Hepatocyte (in vitro differentiated cells): ENCODE results near the gene OR2S2. TPM values are rescaled to one million over a fixed set of nuclear protein-coding genes. Genes with fewer than 3 reads are reported as not detected.
"Not testable (repeated sequence)": the region's sequence is repeated elsewhere in the genome, so short reads cannot be mapped to it uniquely, and the experiment has no call there.

ENCODE experiments used
- DNase-seq: peaks from one replicate; pipeline ENCODE4 v3.0.0-alpha.2; 2016; ENCODE audit warnings: low spot score
- H2AFZ ChIP-seq: fragments of 200-600 bp; sonication (generic); 2 replicates; pipeline ENCODE4 v1.6.0; 2016; ENCODE audit warnings: antibody characterized with exemption, mild to moderate bottlenecking
- H3K27ac ChIP-seq: fragments of 200-600 bp; sonication (generic); 2 replicates; pipeline ENCODE4 v1.5.1; 2016; ENCODE audit warnings: mild to moderate bottlenecking
- H3K27me3 ChIP-seq: fragments of 200-600 bp; sonication (generic); 2 replicates; pipeline ENCODE4 v1.6.1; 2016
- H3K36me3 ChIP-seq: fragments of 200-600 bp; sonication (generic); replicated peaks from 2 replicates; pipeline ENCODE4 v1.5.1; 2016; ENCODE audit warnings: low read depth; ENCODE audit not compliant: insufficient read depth
- H3K4me1 ChIP-seq: fragments of 200-600 bp; sonication (generic); 2 replicates; pipeline ENCODE4 v1.5.1; 2016; ENCODE audit warnings: mild to moderate bottlenecking, moderate library complexity; ENCODE audit not compliant: insufficient read depth
- H3K4me2 ChIP-seq: fragments of 200-600 bp; sonication (generic); 2 replicates; pipeline ENCODE4 v1.6.0; 2016
- H3K4me3 ChIP-seq: fragments of 200-600 bp; sonication (generic); 2 replicates; pipeline ENCODE4 v1.5.1; 2016; ENCODE audit warnings: mild to moderate bottlenecking
- H3K79me2 ChIP-seq: fragments of 200-600 bp; sonication (generic); 2 replicates; pipeline ENCODE4 v1.6.0; 2017; ENCODE audit warnings: mild to moderate bottlenecking
- H3K9me2 ChIP-seq: fragments of 200-600 bp; sonication (generic); replicated peaks from 2 replicates; pipeline ENCODE4 v1.6.0; 2017; ENCODE audit warnings: mild to moderate bottlenecking; ENCODE audit not compliant: insufficient read depth
- H3K9me3 ChIP-seq: fragments of 200-600 bp; sonication (generic); 2 replicates; pipeline ENCODE4 v1.5.1; 2016; ENCODE audit warnings: low read depth, mild to moderate bottlenecking
- H4K20me1 ChIP-seq: fragments of 200-600 bp; sonication (generic); 2 replicates; pipeline ENCODE4 v1.6.0; 2016; ENCODE audit warnings: mild to moderate bottlenecking; ENCODE audit not compliant: insufficient read depth, poor library complexity, severe bottlenecking
- EZH2 ChIP-seq: fragments of 200-600 bp; sonication (generic); IDR thresholded peaks from 2 replicates; pipeline ENCODE4 v1.6.1; 2016; ENCODE audit warnings: antibody characterized with exemption, mild to moderate bottlenecking, borderline replicate concordance
- EZH2phosphoT487 ChIP-seq: fragments of 200-600 bp; sonication (generic); IDR thresholded peaks from one replicate; pipeline ENCODE4 v1.6.1; 2018; ENCODE audit warnings: antibody characterized with exemption, mild to moderate bottlenecking, low read depth, moderate library complexity; ENCODE audit not compliant: unreplicated experiment, severe bottlenecking
- WGBS: methylation state at CpG from one replicate; pipeline ENCODE4 v1.1.6; 2016; ENCODE audit warnings: low lambda C conversion rate; ENCODE audit errors: missing lambda C conversion rate; 5-methylcytosine and 5-hydroxymethylcytosine counted together
- polyA plus RNA-seq: library from polyadenylated mRNA; unstranded; fragments of >200 nt; fragmentation: Nextera tagmentation; extraction: Ambion mirVana; gene quantifications from 2 replicates; pipeline ENCODE4 v1.2.1, GENCODE V29; 2016
- total RNA-seq: library from RNA; depleted of rRNA; stranded (reverse); fragments of >200 nt; gene quantifications from 2 replicates; pipeline ENCODE4 v1.2.3, GENCODE V29; 2014
- TF ChIP-seq, protein P1 (sequence below): fragments of 200-600 bp; sonication (generic); IDR thresholded peaks from 2 replicates; pipeline ENCODE4 v1.5.1; 2016; ENCODE audit warnings: antibody characterized with exemption, mild to moderate bottlenecking; ENCODE audit not compliant: poor library complexity

The OR2S2 gene
- total and polyA plus RNA-seq, 2 experiments from 2014 or later = 0.27 TPM; not detected in 1

DNA sequence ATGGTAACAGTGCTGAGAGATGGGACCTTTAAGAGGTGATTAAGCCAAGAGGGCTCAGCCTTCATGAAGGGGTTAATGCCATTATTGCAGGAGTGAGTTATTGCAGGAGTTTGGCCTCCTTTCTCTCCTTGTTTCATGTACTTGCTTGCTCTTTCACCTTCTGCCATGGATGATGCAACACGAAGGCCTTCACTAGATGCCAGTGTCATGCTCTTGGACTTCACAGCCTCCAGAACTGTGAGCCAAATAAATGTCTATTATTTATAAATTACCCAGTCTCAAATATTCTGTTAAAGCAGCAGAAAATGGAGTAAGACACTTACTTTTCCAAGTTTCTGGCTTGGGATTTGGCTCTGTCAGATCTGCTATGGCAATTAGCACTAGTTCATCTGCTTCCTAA is 40.4 kb upstream of the OR2S2 start:
- no peaks in the 10 kb centered on the region for H3K36me3 ChIP-seq
- no peaks in the 10 kb centered on the region for H4K20me1 ChIP-seq
- no peak overlapping the region for H3K27ac ChIP-seq
- H2AFZ ChIP-seq = no peak overlapping the region
- no peak overlapping the region for H3K4me3 ChIP-seq
- TF ChIP-seq EZH2 (no peak), EZH2phosphoT487 (no peak)
- TF ChIP-seq, protein P1, sequence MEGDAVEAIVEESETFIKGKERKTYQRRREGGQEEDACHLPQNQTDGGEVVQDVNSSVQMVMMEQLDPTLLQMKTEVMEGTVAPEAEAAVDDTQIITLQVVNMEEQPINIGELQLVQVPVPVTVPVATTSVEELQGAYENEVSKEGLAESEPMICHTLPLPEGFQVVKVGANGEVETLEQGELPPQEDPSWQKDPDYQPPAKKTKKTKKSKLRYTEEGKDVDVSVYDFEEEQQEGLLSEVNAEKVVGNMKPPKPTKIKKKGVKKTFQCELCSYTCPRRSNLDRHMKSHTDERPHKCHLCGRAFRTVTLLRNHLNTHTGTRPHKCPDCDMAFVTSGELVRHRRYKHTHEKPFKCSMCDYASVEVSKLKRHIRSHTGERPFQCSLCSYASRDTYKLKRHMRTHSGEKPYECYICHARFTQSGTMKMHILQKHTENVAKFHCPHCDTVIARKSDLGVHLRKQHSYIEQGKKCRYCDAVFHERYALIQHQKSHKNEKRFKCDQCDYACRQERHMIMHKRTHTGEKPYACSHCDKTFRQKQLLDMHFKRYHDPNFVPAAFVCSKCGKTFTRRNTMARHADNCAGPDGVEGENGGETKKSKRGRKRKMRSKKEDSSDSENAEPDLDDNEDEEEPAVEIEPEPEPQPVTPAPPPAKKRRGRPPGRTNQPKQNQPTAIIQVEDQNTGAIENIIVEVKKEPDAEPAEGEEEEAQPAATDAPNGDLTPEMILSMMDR = no peak
- H3K9me2 ChIP-seq = no peaks in the 10 kb centered on the region
- no peak overlapping the region for H3K4me2 ChIP-seq
- no peaks in the 10 kb centered on the region for H3K9me3 ChIP-seq
- H3K79me2 ChIP-seq = no peaks in the 10 kb centered on the region
- H3K4me1 ChIP-seq = no peaks in the 10 kb centered on the region
- DNase-seq = no peak
- 93% methylated on average over 1 of the region's 1 CpG for WGBS
- H3K27me3 ChIP-seq = peaks cover 8% of the 10 kb centered on the region

DNA sequence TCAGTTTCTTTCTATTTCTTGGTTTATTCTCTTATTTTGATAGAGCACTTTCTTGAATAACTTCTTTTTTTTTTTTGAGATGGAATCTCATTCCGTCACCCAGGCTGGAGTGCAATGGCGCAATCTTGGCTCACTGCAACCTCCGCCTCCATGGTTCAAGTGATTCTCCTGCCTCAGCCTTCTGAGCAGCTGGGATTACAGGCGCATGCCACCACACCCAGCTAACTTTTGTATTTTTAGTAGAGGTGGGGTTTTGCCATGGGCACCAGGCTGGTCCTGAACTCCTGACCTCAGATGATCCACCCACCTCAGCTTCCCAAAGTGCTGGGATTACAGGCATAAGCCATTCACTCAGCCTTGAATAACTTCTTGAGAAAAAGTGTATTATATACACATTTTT is 39.1 kb upstream of the OR2S2 start:
- not testable (repeated sequence) for H3K4me1 ChIP-seq, H3K27me3 ChIP-seq, H3K9me3 ChIP-seq, H3K9me2 ChIP-seq, H2AFZ ChIP-seq, H3K79me2 ChIP-seq, H4K20me1 ChIP-seq, H3K4me2 ChIP-seq, H3K27ac ChIP-seq, H3K4me3 ChIP-seq, DNase-seq, H3K36me3 ChIP-seq
- WGBS = 88% methylated on average over 4 of the region's 4 CpGs

DNA sequence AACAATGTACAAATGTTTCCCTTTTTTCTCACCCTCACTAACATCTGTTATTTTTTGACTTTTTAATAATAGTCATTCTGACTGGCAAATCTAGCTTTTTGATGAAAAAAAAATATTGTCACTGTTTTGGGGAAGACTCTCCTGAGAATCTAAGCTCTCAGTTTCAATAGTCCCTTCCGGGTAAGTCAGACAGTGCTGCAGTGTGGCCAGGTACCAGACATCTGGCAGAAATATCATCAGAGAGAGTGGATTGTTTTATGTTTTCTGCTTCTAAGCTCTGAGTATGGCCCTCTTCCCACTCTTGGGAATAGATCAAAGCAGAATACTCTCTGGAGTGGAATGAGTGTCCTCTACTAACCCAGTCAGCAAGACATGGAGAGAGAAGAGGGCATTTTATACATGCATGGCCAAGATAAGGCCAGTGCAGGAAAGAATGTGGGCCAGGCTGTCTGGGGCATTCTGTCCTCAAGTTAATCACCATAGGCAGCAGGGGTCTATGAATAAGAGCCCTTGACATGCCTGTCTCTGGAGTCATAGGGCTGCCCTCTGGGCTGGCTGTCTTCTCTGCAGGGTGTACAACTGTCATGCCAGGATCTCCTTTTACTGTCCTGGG is 38.5 kb upstream of the OR2S2 start:
- H3K4me2 ChIP-seq = no peak overlapping the region
- no peak for TF ChIP-seq EZH2phosphoT487
- no peak for TF ChIP-seq EZH2
- TF ChIP-seq, protein P1 = no peak

DNA sequence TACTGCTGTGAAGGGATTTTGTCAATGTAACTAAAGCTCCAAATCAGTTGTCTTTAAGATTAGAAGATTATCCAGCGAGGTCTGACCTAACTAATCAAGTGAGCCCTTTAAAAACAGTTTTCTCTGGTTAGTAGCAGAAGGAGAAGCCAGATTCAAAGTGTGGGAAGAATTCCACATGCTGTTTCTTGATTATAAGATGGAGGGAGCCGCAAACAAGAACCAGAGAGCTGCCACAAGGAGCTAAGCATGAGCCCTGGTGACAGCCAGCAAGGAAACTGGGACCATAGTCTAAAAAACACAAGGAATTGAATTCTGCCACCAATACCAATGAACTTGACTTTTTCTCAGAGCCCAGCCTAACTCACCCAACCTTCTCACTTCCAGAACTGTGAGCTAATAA is 37.0 kb upstream of the OR2S2 start:
- Histone ChIP-seq H3K9me2 (no peaks in the 10 kb centered on the region), H4K20me1 (no peaks in the 10 kb centered on the region), H3K79me2 (no peaks in the 10 kb centered on the region), H2AFZ (no peak overlapping the region), H3K4me1 (no peaks in the 10 kb centered on the region), H3K9me3 (no peaks in the 10 kb centered on the region), H3K36me3 (no peaks in the 10 kb centered on the region), H3K27ac (no peak overlapping the region), H3K4me2 (no peak overlapping the region), H3K27me3 (peaks cover 4% of the 10 kb centered on the region), H3K4me3 (no peak overlapping the region)
- DNase-seq = no peak
- WGBS = 32% methylated on average over 2 of the region's 2 CpGs
- TF ChIP-seq EZH2phosphoT487 (no peak), EZH2 (no peak)
- TF ChIP-seq, protein P1 = no peak

More for the DNA sequence above, 38.5 kb upstream of the OR2S2 start:
- H4K20me1 ChIP-seq = no peaks in the 10 kb centered on the region
- DNase-seq = peak; percentile 15
- peaks cover 8% of the 10 kb centered on the region for H3K27me3 ChIP-seq
- no peaks in the 10 kb centered on the region for H3K79me2 ChIP-seq
- H3K4me3 ChIP-seq = no peak overlapping the region
- no peak overlapping the region for H2AFZ ChIP-seq
- 93% methylated on average over 1 of the region's 1 CpG for WGBS
- peak overlapping the region; percentile 16 for H3K27ac ChIP-seq
- no peaks in the 10 kb centered on the region for H3K4me1 ChIP-seq
- H3K36me3 ChIP-seq = no peaks in the 10 kb centered on the region
- H3K9me3 ChIP-seq = no peaks in the 10 kb centered on the region
- no peaks in the 10 kb centered on the region for H3K9me2 ChIP-seq
